ENCODE measurements around the gene JMJD8.
A peak's percentile ranks its signal among the peaks of the same experiment; 100 is the strongest.

JMJD8 gene

DNA sequence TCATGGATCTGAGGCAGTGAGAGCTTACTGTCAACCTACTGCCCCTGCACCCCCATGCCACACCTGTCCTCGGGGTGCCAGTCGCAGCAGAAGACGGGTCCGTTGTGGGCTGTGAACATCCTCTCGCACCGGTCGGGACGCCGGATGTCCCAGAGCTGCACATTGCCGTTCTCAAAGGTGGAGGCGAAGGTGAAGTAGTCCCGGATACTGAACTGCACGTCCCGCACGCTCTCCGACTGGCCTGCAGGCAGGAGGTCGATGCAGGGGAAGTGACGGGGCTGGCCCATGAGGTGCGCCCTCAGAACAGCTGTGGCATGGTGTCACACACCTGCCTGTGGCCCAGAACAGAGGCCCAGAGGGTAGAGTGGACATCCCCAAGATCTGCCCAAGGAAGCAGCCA lies 3.4 kb upstream of the JMJD8 start:
- DNase-seq = no peak

DNA sequence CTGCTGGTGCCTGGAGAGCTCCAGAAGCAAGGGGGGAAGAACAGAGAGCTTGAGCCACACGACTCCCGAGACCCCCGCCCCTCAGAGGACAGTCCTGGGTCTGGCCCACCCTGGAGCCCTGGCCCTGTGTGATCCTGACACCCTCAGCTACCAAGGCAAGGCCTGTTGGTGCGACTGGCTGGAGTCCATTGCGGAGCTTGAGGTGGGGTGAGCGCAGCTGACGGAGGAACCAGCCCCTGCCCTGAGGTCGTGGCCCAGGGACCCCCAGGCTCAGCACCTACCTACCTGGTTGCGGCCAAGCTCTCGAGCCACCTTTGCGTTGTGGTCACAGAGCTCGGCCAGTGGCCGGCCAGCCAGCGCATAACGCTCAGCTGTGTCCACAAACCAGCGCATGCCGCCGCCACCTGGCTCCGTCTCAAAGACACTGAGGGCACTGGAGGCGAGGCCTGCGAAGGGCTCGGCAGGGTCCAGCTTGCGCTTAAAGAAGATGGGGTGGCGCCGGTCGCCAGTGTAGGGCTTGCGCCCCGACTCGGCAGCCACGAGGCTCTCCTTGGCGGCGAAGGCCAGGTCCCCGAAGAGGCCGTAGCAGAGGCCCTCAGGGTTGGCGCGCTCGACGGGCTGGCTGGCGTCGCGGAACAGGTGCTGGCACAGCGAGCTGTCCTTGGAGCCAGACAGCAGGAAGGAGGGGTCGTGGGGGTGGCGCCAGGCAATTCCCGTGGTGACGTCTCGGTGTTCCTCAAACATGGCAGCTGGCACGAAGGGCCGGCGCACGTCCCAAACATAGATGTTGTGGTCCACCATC lies 2.5 kb upstream of the JMJD8 start:
- peak; percentile 3 for DNase-seq

DNA sequence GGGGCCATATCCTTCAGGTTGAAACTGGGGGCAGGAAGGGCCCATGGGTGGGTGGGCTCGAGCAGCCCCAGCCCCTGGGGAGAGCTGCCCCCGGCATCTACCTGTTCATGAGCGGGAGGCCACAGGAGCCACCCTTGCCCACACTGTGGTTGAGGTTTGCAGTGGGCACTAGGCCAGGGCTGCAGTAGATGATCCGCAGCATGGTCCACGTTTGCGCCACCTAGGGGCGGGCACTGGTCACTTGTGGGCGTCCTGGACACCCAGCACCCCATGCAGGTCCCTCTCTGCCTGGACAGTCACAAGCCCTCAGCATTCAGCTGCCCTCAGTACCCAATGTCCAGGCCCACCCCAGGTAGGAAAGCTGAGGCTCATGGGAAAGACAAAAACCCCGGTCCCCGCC lies 1.8 kb upstream of the JMJD8 start:
- DNase-seq = no peak

DNA sequence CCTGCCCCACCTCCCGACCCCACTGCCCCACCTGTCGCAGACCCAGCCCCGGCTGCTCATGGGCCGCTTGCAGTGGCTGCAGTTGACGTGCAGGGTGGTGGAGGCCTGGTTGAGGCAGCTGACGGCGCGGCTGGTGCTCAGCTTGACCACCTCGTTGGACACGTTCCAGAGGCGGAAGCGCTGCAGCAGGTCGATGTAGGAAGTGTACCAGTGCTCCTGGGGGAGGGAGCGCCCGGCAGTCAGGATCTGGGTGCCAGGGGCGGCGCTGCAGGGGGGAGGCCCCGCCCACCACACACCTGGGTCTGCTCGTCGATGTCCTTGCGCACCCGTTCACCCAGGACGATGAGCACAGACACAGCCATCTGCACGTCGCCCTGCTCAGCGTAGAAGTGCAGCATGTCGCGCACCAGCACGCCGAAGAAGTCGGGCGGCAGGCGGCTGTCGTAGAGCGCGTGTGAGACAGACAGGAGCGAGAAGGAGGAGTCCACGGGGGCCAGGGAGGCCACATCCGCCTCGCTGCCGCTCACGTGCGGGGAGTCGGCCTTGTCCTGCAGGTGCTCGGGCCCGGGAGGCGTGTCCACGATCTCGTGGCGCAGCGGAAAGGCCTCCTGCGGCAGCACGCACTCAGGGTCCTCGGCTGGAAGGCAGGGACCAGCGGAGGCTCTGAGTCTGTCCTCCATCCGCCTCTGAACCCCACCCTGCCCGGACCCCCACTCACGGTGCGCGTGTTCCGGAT lies 995 bp upstream of the JMJD8 start:
- DNase-seq = no peak

DNA sequence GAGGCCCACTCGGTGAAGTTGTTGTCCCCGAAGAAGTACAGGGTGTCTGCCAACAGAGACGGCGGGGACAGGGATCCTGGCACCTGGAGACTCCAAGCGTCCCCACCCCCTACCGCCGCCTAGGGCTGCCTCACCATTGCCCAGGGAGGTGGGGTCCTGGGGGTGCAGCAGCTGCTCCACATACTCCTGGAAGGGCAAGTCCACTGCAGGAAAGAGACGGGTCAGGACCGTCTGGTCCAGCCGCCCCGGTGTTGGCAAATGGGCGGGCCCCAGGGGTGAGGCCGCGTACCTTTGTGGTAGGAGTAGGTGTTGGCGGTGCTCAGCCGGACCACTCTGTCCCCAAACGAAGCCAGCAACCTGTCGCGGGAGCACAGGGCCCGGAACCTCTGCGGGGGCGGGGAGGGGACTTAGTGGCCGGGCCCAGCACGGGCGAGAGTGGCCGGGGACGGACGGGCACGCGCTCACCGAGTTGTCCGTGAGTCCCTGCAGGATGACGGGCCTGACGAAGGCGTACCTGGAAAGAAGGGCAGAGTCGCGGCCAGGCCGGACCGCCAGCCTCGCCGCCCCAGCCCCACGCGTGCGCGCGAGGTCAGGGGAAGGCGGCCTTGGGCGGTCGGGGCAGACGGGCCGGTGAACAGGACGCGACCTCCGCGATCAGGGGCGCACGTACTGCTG lies 601 bp downstream of the JMJD8 start:
- peak; percentile 36 for DNase-seq

DNA sequence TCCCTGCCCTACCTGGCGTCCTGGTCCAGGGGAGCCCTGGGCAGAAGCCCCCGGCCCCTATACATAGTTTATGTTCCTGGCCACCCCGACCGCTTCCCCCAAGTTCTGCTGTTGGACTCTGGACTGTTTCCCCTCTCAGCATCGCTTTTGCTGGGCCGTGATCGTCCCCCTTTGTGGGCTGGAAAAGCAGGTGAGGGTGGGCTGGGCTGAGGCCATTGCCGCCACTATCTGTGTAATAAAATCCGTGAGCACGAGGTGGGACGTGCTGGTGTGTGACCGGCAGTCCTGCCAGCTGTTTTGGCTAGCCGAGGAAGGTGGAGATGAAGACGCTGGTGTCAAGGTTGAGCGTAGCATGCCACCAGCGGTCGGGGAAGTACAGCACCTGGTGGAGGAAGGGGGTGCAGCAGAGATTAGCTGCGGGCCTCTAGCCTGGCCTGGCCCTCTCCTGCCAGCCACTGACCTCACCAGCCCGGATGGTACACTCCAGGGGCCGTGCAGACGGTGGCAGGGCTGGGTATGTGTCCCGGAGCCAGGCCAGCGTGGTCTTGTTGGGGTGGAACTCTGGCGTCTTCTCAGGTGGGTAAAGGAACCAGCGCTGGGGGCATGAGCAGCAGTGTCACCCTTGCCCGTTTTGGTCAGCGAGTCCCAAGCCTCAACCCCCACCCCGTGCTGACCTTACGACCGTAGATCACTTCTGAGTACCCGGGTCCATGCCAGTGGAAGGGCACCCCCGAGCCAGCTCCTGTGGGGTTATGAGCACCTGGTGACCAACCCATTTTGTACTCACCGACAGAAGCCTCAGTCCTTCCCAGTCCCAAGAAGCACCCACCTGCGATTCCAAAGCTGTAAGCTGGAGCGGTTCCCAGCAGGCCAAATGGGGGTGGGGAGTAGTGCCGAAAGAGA lies 1.4 kb downstream of the JMJD8 start:
- no peak for DNase-seq

DNA sequence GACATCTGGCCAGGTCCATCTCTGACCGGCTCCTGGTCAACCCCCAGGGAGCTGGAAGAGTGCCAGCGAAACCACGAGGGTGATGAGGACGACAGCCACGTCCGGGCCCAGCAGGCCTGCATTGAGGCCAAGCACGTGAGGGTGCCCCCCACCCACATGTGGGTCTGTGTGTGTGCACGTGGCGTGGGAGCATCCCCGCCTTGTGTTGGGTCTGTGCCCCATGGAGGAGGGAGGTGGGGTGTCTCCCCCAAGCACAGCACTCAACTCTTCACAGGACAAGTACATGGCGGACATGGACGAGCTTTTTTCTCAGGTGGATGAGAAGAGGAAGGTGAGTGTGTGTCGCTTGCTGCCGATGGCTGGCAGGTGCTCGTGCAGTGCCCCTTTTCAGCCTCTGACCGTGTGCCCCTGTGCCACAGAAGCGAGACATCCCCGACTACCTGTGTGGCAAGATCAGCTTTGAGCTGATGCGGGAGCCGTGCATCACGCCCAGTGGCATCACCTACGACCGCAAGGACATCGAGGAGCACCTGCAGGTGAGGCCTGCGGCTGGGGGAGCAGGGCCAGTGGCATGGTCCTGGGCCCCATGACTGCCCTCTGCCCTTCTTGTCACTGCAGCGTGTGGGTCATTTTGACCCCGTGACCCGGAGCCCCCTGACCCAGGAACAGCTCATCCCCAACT lies 2.2 kb downstream of the JMJD8 start:
- no peak for DNase-seq

DNA sequence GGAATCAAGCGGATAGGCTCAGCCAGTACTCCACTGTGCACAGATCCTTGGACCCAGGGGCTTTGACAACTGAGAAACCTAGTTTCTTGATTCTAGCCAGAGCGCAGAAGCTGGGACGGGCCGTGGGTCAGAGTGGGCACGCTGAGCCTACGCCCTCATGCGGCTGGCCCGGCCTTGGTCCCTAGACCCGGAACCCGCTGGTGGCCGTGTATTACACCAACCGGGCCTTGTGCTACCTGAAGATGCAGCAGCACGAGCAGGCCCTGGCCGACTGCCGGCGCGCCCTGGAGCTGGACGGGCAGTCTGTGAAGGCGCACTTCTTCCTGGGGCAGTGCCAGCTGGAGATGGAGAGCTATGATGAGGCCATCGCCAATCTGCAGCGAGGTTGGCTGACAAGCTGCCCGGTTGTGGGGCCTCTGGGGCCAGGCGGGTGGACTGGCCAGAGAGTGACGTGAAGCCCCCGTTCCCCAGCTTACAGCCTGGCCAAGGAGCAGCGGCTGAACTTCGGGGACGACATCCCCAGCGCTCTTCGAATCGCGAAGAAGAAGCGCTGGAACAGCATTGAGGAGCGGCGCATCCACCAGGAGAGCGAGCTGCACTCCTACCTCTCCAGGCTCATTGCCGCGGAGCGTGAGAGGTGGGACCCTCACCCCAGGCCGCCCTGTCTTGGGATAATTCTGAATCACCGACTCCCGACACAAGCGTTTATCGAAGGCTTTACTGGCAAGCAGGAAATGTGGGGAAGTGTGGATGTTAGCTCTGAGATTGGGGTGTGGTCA lies 3.0 kb downstream of the JMJD8 start:
- DNase-seq = peak; percentile 77

DNA sequence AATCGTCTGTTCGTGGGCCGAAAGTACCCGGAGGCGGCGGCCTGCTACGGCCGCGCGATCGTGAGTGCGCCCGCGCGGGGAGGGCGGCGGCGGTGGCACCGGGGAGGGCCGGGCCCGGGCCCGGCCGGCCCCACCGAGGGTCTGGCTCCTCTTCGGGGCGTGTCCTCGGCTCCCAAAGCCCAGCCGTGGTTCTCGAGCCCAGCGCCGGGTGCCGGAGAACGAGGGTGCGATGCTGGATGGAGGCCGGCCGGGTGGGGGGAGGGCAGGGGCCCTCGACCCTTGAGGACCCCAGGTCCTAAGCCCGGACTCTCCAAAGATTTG lies 3.5 kb downstream of the JMJD8 start:
- DNase-seq = no peak

DNA sequence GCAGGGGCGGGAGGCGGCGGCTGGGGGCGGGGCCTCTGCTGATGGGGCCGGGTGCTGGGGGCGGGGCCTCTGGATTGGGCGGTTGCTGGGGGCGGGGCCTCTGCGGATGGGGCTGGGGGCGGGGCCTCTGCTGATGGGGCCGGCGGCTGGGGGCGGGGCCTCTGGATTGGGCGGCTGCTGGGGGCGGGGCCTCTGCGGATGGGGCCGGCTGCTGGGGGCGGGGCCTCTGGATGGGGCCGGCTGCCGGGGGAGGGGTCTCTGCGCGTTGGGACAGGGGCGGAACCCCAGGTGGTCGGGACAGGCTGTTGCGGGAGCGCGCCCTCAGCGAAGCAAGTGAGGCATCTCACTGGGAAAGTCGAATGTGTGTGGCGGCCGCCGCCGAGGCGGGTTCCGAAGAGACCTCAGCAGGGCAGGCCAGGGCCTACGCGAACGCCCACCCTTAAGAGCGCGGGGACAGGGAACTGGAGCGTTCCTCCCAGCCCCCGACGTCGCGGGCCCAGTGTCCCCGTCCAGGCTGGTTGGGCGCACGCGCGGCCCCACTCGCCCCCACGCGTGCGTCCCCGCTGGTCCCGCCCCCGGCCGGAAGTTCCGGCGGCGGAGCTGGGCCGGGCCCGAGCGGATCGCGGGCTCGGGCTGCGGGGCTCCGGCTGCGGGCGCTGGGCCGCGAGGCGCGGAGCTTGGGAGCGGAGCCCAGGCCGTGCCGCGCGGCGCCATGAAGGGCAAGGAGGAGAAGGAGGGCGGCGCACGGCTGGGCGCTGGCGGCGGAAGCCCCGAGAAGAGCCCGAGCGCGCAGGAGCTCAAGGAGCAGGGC lies 4.1 kb downstream of the JMJD8 start, which contains the start of gene STUB1:
TSS of gene STUB1 (plus strand) at position 597 of the 811 bp plus-strand sequence. CDS start at position 713, 116 bp downstream.
- peak; percentile 93 for DNase-seq

DNA sequence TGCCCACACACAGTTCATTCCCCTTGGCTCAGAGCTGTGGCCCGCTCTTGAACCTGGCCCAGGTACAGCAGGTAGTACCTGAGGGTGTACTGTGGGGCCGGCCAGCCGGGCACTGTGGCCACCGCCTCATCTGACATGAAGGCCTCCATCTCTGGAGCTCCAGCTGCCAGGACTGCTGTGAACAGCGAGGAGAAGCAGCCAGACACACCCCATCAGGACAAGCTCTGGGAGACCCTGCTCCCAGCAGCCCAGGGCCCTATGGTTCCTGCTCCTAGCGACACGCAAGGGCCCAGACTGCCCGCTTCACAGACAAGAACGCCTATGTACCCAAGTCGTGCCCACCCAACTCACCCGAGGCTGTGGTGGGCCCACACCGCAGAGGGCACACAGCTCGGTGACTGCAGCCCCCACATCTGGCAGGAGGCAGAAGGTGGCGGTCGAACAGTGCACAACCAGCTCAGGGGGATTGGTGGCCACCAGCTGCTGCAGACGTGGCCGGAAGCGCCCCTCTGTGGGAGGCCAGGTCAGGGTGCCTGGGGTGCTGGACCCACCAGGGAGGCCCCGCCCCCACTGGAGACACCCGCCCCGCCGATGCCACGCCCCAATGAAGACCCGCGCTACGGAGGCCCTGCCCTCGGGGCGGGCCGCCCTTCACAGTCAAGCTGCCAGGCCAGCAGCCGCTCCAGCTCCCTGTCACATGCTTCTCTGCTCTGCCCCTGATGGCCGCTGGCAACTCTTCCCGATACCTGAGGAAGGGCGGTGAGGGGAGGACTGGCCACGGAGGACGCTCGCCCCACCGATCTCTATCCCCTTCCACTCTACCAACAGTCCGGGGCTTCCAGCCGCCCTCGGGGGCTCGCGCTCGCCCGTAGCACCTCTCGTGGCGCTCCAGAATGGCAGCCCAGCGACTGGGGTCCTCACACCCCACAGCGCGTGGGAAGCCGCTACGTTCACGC lies 5.0 kb downstream of the JMJD8 start:
- peak; percentile 77 for DNase-seq

DNA sequence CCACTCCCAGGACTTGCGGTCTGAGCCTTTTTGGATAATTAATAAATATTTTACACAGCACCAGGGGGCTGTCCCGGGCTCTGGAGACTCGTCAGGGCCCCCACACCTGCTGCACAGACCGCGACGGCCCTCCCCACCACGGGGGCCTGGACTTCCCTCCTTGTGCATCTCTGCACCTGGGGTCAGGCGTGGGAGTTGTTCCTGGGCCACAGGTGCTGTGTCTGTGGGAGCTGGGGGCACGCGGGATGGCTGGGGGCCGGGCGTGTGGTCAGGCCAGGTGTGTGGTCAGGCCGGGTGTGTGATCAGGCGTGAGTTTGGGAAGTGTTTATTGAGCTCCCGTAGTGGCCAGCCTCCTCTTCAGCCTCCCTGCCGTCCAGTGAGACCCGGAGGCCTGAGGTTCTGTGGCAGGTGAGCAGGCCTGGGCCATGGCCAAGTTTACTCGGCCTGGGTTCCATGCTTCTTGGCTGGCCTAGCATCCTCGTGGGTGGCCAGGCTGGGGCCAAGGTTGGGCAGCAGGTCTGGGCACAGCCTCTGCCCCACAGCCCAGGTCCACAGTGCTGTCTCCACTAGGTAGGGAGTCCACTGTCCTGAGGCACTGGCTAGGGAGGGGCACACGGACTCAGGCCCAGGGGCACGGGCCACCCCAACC lies 5.8 kb downstream of the JMJD8 start:
- DNase-seq = peak; percentile 48

DNA sequence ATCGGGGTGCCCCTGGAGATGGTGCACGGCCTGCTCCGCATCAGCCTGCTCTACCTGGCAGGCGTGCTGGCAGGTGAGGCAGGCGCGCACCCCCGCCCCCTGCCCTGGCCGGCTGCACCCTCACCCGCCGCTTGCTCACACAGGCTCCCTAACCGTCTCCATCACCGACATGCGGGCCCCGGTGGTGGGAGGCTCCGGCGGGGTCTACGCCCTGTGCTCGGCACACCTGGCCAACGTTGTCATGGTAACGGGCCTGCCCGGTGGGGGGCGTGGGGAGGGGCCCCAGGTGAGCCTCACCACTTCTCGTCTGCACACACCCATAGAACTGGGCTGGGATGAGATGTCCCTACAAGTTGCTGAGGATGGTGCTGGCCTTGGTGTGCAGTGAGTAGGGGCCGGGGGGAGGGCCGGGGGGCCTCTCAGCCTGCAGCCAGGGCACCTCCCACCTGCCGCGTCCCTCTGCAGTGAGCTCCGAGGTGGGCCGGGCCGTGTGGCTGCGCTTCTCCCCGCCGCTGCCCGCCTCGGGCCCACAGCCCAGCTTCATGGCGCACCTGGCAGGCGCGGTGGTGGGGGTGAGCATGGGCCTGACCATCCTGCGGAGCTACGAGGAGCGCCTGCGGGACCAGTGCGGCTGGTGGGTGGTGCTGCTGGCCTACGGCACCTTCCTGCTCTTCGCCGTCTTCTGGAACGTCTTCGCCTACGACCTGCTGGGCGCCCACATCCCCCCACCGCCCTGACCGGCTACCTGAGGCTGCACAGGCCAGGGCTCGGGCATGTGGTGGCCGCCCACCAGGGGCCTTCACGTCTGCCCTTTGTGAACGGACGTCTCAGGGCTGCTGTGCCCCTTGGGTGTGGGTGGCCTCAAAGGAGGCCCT lies 6.6 kb downstream of the JMJD8 start:
- DNase-seq = no peak

DNA sequence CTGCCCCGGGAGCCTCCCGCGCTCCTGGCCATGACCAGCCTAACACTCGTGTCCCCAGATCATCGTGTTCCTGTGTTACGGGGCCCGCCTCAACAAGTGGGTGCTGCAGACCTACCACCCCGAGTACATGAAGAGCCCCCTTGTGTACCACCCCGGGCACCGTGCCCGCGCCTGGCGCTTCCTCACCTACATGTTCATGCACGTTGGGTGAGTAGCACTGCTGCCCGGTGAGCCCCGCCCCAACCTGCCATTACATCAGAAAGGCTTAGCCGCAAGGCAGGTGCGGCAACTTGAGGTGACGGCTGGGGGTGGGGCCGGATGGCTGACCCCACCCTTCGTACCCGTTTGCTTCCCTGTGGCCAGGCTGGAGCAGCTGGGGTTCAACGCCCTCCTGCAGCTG lies 7.2 kb downstream of the JMJD8 start:
- no peak for DNase-seq

DNA sequence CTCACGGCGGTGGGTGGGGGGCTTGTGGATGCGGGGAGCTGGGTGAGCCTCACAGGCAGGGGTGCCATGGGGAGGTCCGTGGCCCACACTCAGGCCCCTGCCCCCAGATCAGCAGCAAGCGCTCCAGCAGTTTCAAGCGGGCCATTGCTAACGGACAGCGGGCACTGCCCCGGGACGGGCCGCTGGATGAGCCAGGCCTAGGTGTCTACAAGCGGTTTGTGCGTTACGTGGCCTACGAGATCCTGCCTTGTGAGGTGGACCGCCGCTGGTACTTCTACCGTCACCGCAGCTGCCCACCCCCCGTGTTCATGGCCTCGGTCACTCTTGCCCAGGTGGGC lies 7.6 kb downstream of the JMJD8 start:
- DNase-seq = no peak

DNA sequence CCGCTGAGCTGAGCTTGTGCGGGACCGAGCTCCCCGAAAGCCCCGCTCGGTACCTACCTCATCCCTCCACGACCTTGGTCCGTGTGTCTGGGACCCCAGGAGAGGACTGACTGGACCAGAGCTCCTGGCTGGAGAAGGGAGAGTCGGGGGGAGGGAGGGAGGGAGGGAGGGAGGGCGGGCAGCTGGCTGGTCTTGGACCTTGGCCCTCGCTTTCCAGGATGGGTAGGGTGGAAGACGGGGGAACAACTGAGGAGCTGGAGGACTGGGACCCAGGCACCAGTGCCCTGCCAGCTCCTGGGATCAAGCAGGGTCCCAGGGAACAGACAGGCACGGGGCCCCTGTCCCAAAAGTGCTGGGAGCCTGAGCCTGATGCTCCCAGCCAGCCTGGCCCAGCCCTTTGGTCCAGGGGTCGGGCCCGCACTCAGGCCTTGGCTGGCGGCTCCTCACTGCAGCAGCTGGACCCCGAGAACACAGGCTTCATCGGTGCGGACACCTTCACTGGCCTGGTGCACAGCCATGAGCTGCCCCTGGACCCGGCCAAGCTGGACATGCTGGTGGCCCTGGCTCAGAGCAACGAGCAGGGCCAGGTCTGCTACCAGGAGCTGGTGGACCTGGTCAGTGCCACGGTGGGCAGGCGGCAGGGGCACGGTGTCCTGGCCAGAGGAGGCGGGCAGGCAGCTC lies 8.1 kb downstream of the JMJD8 start:
- DNase-seq = no peak
